Small intestine (tissue), 7 donors: Measurements from ENCODE around the gene POLR3A. TPM values are rescaled to one million over a fixed set of nuclear protein-coding genes. Genes with fewer than 3 reads are reported as not detected.

ENCODE experiments used
- DNase-seq, 2 donors: peaks; one replicate each; pipeline versions ENCODE4 v3.0.0 to v3.0.0-alpha.2; 2013
- FAIRE-seq: peaks from 2 replicates; lab custom pipeline; 2012; peaks lifted over from hg19 to GRCh38; lab: Jason Lieb, UNC
- H3K27ac ChIP-seq, 3 donors: one replicate each; pipeline ENCODE4 v1.5.1; 2013; ENCODE audit warnings: low read length in 2 of 3, mild to moderate bottlenecking in 2 of 3, control low read depth in 1 of 3, inconsistent platforms in 1 of 3, low read depth in 1 of 3, moderate library complexity in 1 of 3
- H3K27me3 ChIP-seq, 3 donors: one replicate each; pipeline ENCODE4 v1.6.1; 2013; ENCODE audit warnings: low read length in 3 of 3, inconsistent platforms in 1 of 3; ENCODE audit not compliant: control insufficient read depth in 3 of 3, insufficient read depth in 3 of 3
- H3K36me3 ChIP-seq, 3 donors: one replicate each; pipeline ENCODE4 v1.6.1; 2013; ENCODE audit warnings: low read length in 3 of 3, inconsistent platforms in 1 of 3, low read depth in 1 of 3, mild to moderate bottlenecking in 1 of 3, moderate library complexity in 1 of 3; ENCODE audit not compliant: control insufficient read depth in 3 of 3, insufficient read depth in 2 of 3
- H3K4me1 ChIP-seq, 3 donors: one replicate each; pipeline ENCODE4 v1.6.1; 2013; ENCODE audit warnings: low read length in 2 of 3, inconsistent platforms in 1 of 3, low read depth in 1 of 3, mild to moderate bottlenecking in 1 of 3, moderate library complexity in 1 of 3; ENCODE audit not compliant: control insufficient read depth in 3 of 3, insufficient read depth in 2 of 3
- H3K4me3 ChIP-seq, 3 donors: one replicate each; pipeline ENCODE4 v1.5.1; 2013; ENCODE audit warnings: low read length in 3 of 3, control low read depth in 1 of 3, inconsistent platforms in 1 of 3, low read depth in 1 of 3, mild to moderate bottlenecking in 1 of 3, moderate library complexity in 1 of 3
- H3K9me3 ChIP-seq, 2 donors: one replicate each; pipeline ENCODE4 v1.6.1; 2013; ENCODE audit warnings: low read depth in 1 of 2, low read length in 1 of 2; ENCODE audit not compliant: control insufficient read depth in 2 of 2, insufficient read depth in 1 of 2
- WGBS, 3 donors: extraction: QIAGEN DNeasy Blood & Tissue Kit; methylation state at CpG; one replicate each; pipeline ENCODE4 v1.1.7; 2013; 5-methylcytosine and 5-hydroxymethylcytosine counted together
- polyA plus RNA-seq, 4 donors: library from polyadenylated mRNA; stranded (reverse) in 3 of 4; unstranded in 1 of 4; fragments of 200-250 nt in 3 of 4; fragments of 120-200 nt in 1 of 4; gene quantifications; one replicate each; pipeline versions ENCODE4 v1.2.1 to v1.2.3, GENCODE V29; 2013
- donor health status: healthy with polysubstance abuse.
- donor health status: control.
- donor health status: control.
- donor health status: Bipolar disorder and iron deficiency.
- donor health status: healthy.

Gene POLR3A
- polyA plus RNA-seq, 4 donors = 4.3 to 13.2 (median 6.4) TPM

DNA sequence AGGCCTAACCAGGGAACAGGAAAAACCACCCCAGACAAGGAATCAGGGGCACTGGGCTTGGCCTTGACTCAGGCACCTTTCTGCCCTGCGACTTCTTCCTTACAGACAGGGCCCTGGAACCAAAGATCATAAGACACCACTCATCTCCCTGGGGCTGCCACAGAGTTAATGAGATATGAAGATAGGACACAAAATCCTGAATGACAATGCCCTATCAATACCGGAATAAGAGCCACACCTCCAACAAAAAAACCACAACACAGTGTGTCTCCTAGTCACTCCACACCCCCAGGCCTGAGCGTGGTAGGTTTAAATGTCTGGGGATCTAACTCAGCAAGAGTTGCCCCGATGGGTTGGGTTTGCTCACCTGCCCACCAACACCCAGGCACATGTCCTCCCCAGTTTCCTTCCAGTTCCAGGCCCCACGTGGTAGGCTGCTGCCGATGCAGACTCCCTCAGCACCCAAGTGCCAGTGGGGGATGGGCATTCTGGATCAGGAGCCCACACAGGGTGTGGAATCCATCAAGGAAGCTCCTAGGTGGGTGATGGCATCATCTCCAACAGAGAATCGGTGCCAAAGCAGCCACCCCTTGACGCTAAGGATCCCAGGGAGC is 106.6 kb downstream of the POLR3A start:
- H3K4me1 ChIP-seq = peaks cover 0 to 29% (median 6%) of the 10 kb centered on the region in 3 donors
- 76 to 85% (median 82%) methylated on average over 8 of the region's 8 CpGs for WGBS, 3 donors
- H3K36me3 ChIP-seq = peaks cover 0 to 25% (median 0%) of the 10 kb centered on the region in 3 donors
- no peak overlapping the region for H3K4me3 ChIP-seq
- no peaks in the 10 kb centered on the region for H3K9me3 ChIP-seq
- no peak overlapping the region for H3K27ac ChIP-seq
- no peaks in the 10 kb centered on the region for H3K27me3 ChIP-seq
- FAIRE-seq = no peak
- no peak for DNase-seq

DNA sequence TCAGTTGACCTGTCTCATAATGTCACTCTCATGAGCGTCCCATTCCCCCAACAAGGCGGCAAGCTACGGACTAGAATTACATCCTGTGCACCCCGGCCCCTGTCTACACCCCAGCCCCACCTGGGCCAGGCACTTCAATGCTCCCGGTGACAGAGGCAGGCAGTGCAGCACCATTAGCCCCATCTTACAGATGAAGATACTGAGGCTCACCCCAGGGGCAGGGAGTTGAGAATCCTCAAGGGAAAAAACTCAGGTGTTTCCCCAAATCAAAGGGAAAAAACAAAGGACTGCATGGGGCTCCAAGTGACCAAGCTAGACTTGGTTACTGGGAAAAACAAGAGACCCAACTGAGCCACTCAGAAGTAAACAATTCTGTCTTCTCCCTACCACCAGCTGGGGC is 107.3 kb downstream of the POLR3A start:
- no peak for FAIRE-seq

DNA sequence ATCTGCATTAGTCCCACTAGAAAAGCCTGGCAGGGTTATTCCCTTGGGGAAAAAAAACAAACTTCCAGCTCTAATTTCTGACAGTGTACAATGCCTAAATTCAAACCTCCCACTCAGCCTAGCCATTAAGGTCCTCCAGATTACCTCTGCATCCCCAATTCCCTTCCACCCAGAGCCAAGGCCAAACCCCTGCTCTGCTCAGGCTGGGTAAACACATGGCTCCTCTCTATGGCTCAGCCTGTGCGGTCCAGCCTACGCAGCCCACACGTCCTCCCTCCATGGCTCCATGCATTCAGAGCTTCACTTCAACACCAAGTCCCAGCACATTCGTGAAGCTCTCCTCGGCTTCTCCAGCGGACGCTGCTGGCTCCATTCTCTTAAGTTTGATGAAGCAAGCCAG is 107.9 kb downstream of the POLR3A start:
- no peak overlapping the region for H3K27ac ChIP-seq
- peaks cover 0 to 24% (median 6%) of the 10 kb centered on the region in 3 donors for H3K4me1 ChIP-seq
- DNase-seq (no peak), FAIRE-seq (no peak)
- H3K4me3 ChIP-seq = no peak overlapping the region
- no peaks in the 10 kb centered on the region for H3K27me3 ChIP-seq
- H3K9me3 ChIP-seq = no peaks in the 10 kb centered on the region
- WGBS, 3 donors = 79 to 92% (median 89%) methylated on average over 7 of the region's 7 CpGs
- H3K36me3 ChIP-seq = peaks cover 0 to 25% (median 0%) of the 10 kb centered on the region in 3 donors

More for the DNA sequence above, 107.3 kb downstream of the POLR3A start:
- Histone ChIP-seq H3K27ac (no peak overlapping the region), H3K36me3 (peaks cover 0 to 25% (median 0%) of the 10 kb centered on the region in 3 donors), H3K9me3 (no peaks in the 10 kb centered on the region), H3K27me3 (no peaks in the 10 kb centered on the region), H3K4me1 (peaks cover 0 to 24% (median 6%) of the 10 kb centered on the region in 3 donors), H3K4me3 (no peak overlapping the region)
- no peak for DNase-seq
- WGBS, 3 donors = 96 to 97% (median 96%) methylated on average over 5 of the region's 5 CpGs

DNA sequence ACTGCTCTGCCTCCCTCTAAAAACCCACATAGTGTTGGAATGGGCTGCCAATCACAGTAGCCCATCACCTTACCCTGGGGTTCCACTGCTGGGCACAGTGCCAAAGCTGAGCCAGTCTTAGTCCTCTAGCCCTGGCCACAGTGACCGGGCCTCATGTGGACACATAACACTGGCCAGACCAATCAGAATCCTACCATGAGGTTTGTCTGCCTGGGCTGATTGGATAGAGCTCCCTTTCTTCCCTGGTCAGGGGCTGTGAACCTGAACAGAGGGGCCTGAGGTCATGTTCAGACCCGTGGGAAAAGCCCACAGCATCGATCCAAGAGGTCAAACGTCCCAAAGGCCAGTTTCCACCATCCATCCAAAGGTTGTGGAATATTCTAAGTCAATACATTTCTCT is 108.8 kb downstream of the POLR3A start:
- Histone ChIP-seq H3K4me1 (peaks cover 0 to 23% (median 6%) of the 10 kb centered on the region in 3 donors), H3K27me3 (no peaks in the 10 kb centered on the region), H3K4me3 (no peak overlapping the region), H3K9me3 (no peaks in the 10 kb centered on the region), H3K36me3 (peaks cover 0 to 25% (median 0%) of the 10 kb centered on the region in 3 donors), H3K27ac (no peak overlapping the region)
- WGBS, 3 donors = 68 to 75% (median 73%) methylated on average over 4 of the region's 4 CpGs
- FAIRE-seq = no peak
- no peak for DNase-seq

DNA sequence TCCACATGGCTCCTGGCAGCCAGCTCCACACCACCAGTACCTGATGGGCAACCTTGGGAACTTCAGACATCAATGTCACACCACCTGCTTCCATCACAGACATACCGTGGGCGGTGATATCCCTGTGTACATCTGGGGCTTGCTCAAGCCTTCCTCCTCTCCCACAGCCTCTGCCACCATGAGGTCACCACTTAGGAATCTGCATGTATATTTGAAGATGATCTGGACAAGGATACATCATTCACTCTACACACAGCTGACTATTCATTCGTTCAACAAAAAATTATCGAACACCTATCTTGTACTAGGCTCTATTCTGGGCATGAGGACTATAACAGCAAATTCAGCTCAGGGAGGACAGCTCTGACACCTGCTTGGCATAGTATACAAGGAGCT is 109.6 kb downstream of the POLR3A start:
- FAIRE-seq (no peak), DNase-seq (no peak)
- 55 to 65% (median 61%) methylated on average over 4 of the region's 4 CpGs for WGBS, 3 donors
- Histone ChIP-seq H3K9me3 (no peaks in the 10 kb centered on the region), H3K27me3 (no peaks in the 10 kb centered on the region), H3K4me3 (no peak overlapping the region), H3K27ac (no peak overlapping the region), H3K4me1 (peaks cover 0 to 15% (median 3%) of the 10 kb centered on the region in 3 donors), H3K36me3 (peaks cover 0 to 25% (median 0%) of the 10 kb centered on the region in 3 donors)

Other genes with a start within 250 kb of the POLR3A start
- 10 to 100 TPM in 2 of 4 donors, 1 to 10 TPM in 2; 7.8 to 35.9 (median 11.4) TPM for gene DLG5, start 102.8 kb downstream of the POLR3A start, polyA plus RNA-seq
- 1,000 to 10,000 TPM; 3,318 to 7,694 (median 4,630) TPM for gene RPS24, start 4.3 kb upstream of the POLR3A start, polyA plus RNA-seq